ENCODE measurements around the gene TBXAS1. TPM values are rescaled to one million over a fixed set of nuclear protein-coding genes. Genes with fewer than 3 reads are reported as not detected.

The TBXAS1 gene
- total RNA-seq, 2 donors from 2014 or later: 3.9 to 4.7 TPM

- DNase-seq (no peak), ATAC-seq (replicated peaks in 1 of 2) (no peak)
- Mint-ChIP-seq H3K36me3 (ENCODE audit: insufficient read depth in 2 of 2) (no peaks in the 10 kb centered on the region), H3K27ac (no peak overlapping the region), H3K4me1 (ENCODE audit: low read depth) (no peaks in the 10 kb centered on the region), H3K9me3 (no peaks in the 10 kb centered on the region), H3K4me3 (no peak overlapping the region), H3K27me3 (ENCODE audit: low read depth) (no peaks in the 10 kb centered on the region)
Observed at GRCh38 chr7:140008755-140009610, 179.9 kb downstream of the TBXAS1 start.

GRCh38 chr7:140009735-140010134, 180.7 kb downstream of the TBXAS1 start:
- no peaks in the 10 kb centered on the region for H3K27me3 Mint-ChIP-seq (ENCODE audit: low read depth)
- no peaks in the 10 kb centered on the region for H3K9me3 Mint-ChIP-seq
- no peaks in the 10 kb centered on the region for H3K4me1 Mint-ChIP-seq (ENCODE audit: low read depth)
- H3K36me3 Mint-ChIP-seq (ENCODE audit: insufficient read depth in 2 of 2): no peaks in the 10 kb centered on the region
- H3K27ac Mint-ChIP-seq: no peak overlapping the region
- no peak for DNase-seq
- no peak overlapping the region for H3K4me3 Mint-ChIP-seq
- no peak for ATAC-seq (replicated peaks in 1 of 2)

- no peak for ATAC-seq (replicated peaks in 1 of 2)
Observed at GRCh38 chr7:140010194-140010895, 181.3 kb downstream of the TBXAS1 start.

GRCh38 chr7:140013676-140014075, 184.6 kb downstream of the TBXAS1 start:
- no peak for ATAC-seq (replicated peaks in 1 of 2)

More at GRCh38 chr7:140010194-140010895, 181.3 kb downstream of the TBXAS1 start:
- no peaks in the 10 kb centered on the region for H3K4me1 Mint-ChIP-seq (ENCODE audit: low read depth)
- no peaks in the 10 kb centered on the region for H3K27me3 Mint-ChIP-seq (ENCODE audit: low read depth)
- no peak overlapping the region for H3K4me3 Mint-ChIP-seq
- H3K9me3 Mint-ChIP-seq: no peaks in the 10 kb centered on the region
- DNase-seq: no peak
- H3K27ac Mint-ChIP-seq: no peak overlapping the region
- H3K36me3 Mint-ChIP-seq (ENCODE audit: insufficient read depth in 2 of 2): no peaks in the 10 kb centered on the region

GRCh38 chr7:140014123-140014522, 185.1 kb downstream of the TBXAS1 start:
- Mint-ChIP-seq H3K9me3 (no peaks in the 10 kb centered on the region), H3K4me3 (no peak overlapping the region), H3K36me3 (ENCODE audit: insufficient read depth in 2 of 2) (no peaks in the 10 kb centered on the region), H3K27ac (no peak overlapping the region), H3K4me1 (ENCODE audit: low read depth) (no peaks in the 10 kb centered on the region), H3K27me3 (ENCODE audit: low read depth) (no peaks in the 10 kb centered on the region)
- DNase-seq: no peak
- no peak for ATAC-seq (replicated peaks in 1 of 2)

More at GRCh38 chr7:140013676-140014075, 184.6 kb downstream of the TBXAS1 start:
- Mint-ChIP-seq H3K9me3 (no peaks in the 10 kb centered on the region), H3K27me3 (ENCODE audit: low read depth) (no peaks in the 10 kb centered on the region), H3K36me3 (ENCODE audit: insufficient read depth in 2 of 2) (no peaks in the 10 kb centered on the region), H3K4me1 (ENCODE audit: low read depth) (no peaks in the 10 kb centered on the region), H3K4me3 (no peak overlapping the region), H3K27ac (no peak overlapping the region)
- DNase-seq: no peak

GRCh38 chr7:140015471-140015970, 186.5 kb downstream of the TBXAS1 start:
- Mint-ChIP-seq H3K9me3 (no peaks in the 10 kb centered on the region), H3K36me3 (ENCODE audit: insufficient read depth in 2 of 2) (no peaks in the 10 kb centered on the region), H3K27ac (no peak overlapping the region), H3K4me1 (ENCODE audit: low read depth) (no peaks in the 10 kb centered on the region), H3K27me3 (ENCODE audit: low read depth) (no peaks in the 10 kb centered on the region), H3K4me3 (no peak overlapping the region)
- ATAC-seq (replicated peaks in 1 of 2): no peak
- DNase-seq: no peak

- Mint-ChIP-seq H3K4me3 (no peak overlapping the region), H3K9me3 (no peaks in the 10 kb centered on the region), H3K36me3 (ENCODE audit: insufficient read depth in 2 of 2) (no peaks in the 10 kb centered on the region), H3K27me3 (ENCODE audit: low read depth) (no peaks in the 10 kb centered on the region), H3K27ac (no peak overlapping the region), H3K4me1 (ENCODE audit: low read depth) (no peaks in the 10 kb centered on the region)
- ATAC-seq (replicated peaks in 1 of 2): no peak
- DNase-seq: no peak
Observed at GRCh38 chr7:140016540-140016939, 187.5 kb downstream of the TBXAS1 start.

GRCh38 chr7:140017034-140017433, 188.0 kb downstream of the TBXAS1 start:
- Mint-ChIP-seq H3K4me1 (ENCODE audit: low read depth) (no peaks in the 10 kb centered on the region), H3K36me3 (ENCODE audit: insufficient read depth in 2 of 2) (no peaks in the 10 kb centered on the region), H3K27me3 (ENCODE audit: low read depth) (no peaks in the 10 kb centered on the region), H3K27ac (no peak overlapping the region), H3K4me3 (no peak overlapping the region), H3K9me3 (no peaks in the 10 kb centered on the region)
- ATAC-seq (replicated peaks in 1 of 2) (no peak), DNase-seq (no peak)

GRCh38 chr7:140017543-140017942, 188.5 kb downstream of the TBXAS1 start:
- Mint-ChIP-seq H3K4me1 (ENCODE audit: low read depth) (no peaks in the 10 kb centered on the region), H3K27ac (no peak overlapping the region), H3K9me3 (no peaks in the 10 kb centered on the region), H3K4me3 (no peak overlapping the region), H3K27me3 (ENCODE audit: low read depth) (no peaks in the 10 kb centered on the region), H3K36me3 (ENCODE audit: insufficient read depth in 2 of 2) (no peaks in the 10 kb centered on the region)
- DNase-seq (no peak), ATAC-seq (replicated peaks in 1 of 2) (no peak)

GRCh38 chr7:140018125-140019043, 189.3 kb downstream of the TBXAS1 start:
- no peaks in the 10 kb centered on the region for H3K9me3 Mint-ChIP-seq
- DNase-seq (no peak), ATAC-seq (replicated peaks in 1 of 2) (no peak)
- no peaks in the 10 kb centered on the region for H3K4me1 Mint-ChIP-seq (ENCODE audit: low read depth)
- H3K27me3 Mint-ChIP-seq (ENCODE audit: low read depth): no peaks in the 10 kb centered on the region
- H3K36me3 Mint-ChIP-seq (ENCODE audit: insufficient read depth in 2 of 2): no peaks in the 10 kb centered on the region
- no peak overlapping the region for H3K4me3 Mint-ChIP-seq
- H3K27ac Mint-ChIP-seq: no peak overlapping the region

GRCh38 chr7:140019172-140019571, 190.1 kb downstream of the TBXAS1 start:
- DNase-seq (no peak), ATAC-seq (replicated peaks in 1 of 2) (no peak)
- Mint-ChIP-seq H3K4me1 (ENCODE audit: low read depth) (no peaks in the 10 kb centered on the region), H3K4me3 (no peak overlapping the region), H3K27me3 (ENCODE audit: low read depth) (no peaks in the 10 kb centered on the region), H3K36me3 (ENCODE audit: insufficient read depth in 2 of 2) (peaks cover 0 to under 1% of the 10 kb centered on the region in 2 donors), H3K9me3 (no peaks in the 10 kb centered on the region), H3K27ac (no peak overlapping the region)

- Mint-ChIP-seq H3K36me3 (ENCODE audit: insufficient read depth in 2 of 2) (peaks cover 0 to 4% of the 10 kb centered on the region in 2 donors), H3K4me1 (ENCODE audit: low read depth) (no peaks in the 10 kb centered on the region), H3K9me3 (no peaks in the 10 kb centered on the region), H3K27ac (no peak overlapping the region), H3K4me3 (no peak overlapping the region), H3K27me3 (ENCODE audit: low read depth) (no peaks in the 10 kb centered on the region)
- ATAC-seq (replicated peaks in 1 of 2) (no peak), DNase-seq (no peak)
Observed at GRCh38 chr7:140019606-140020005, 190.5 kb downstream of the TBXAS1 start.
